ENCODE results near the gene KLRF1.

Gene KLRF1

GRCh38 chr12:9827209-9827888, at the start of gene KLRF1:
Gene KLRF1, plus strand, starts transcription at chr12:9827481. Its CDS starts 64 bp downstream, at chr12:9827545.
- peak in 1 of 2 donors; percentile 21 for DNase-seq

GRCh38 chr12:9779209-9779608, 48.1 kb upstream of the KLRF1 start:
- DNase-seq, result no peak

- DNase-seq, result no peak
Measured at GRCh38 chr12:9781360-9781759, 45.9 kb upstream of the KLRF1 start.

- no peak for DNase-seq
Measured at GRCh38 chr12:9782547-9783382, 44.5 kb upstream of the KLRF1 start.

- no peak for DNase-seq
Measured at GRCh38 chr12:9784326-9784725, 43.0 kb upstream of the KLRF1 start.

- no peak for DNase-seq
Measured at GRCh38 chr12:9784816-9785215, 42.5 kb upstream of the KLRF1 start.

GRCh38 chr12:9786726-9787717, 40.3 kb upstream of the KLRF1 start:
- DNase-seq, result no peak

- no peak for DNase-seq
Measured at GRCh38 chr12:9792185-9792900, 34.9 kb upstream of the KLRF1 start.

GRCh38 chr12:9792961-9793617, 34.2 kb upstream of the KLRF1 start:
- DNase-seq, result no peak

GRCh38 chr12:9793779-9794395, 33.4 kb upstream of the KLRF1 start:
- peak in 1 of 2 donors; percentile 82 for DNase-seq

- peak in 1 of 2 donors; percentile 57 for DNase-seq
Measured at GRCh38 chr12:9794484-9795093, 32.7 kb upstream of the KLRF1 start.

- DNase-seq, result no peak
Measured at GRCh38 chr12:9795945-9796344, 31.3 kb upstream of the KLRF1 start.

GRCh38 chr12:9796346-9796745, 30.9 kb upstream of the KLRF1 start:
- DNase-seq, result peak; percentile 49 to 89

- peak in 1 of 2 donors; percentile 45 for DNase-seq
Measured at GRCh38 chr12:9796971-9797370, 30.3 kb upstream of the KLRF1 start.

- peak; percentile 87 to 88 for DNase-seq
Measured at GRCh38 chr12:9797722-9798619, 29.3 kb upstream of the KLRF1 start.

GRCh38 chr12:9799961-9800360, 27.3 kb upstream of the KLRF1 start:
- no peak for DNase-seq

- no peak for DNase-seq
Measured at GRCh38 chr12:9805883-9806282, 21.4 kb upstream of the KLRF1 start.

- DNase-seq, result no peak
Measured at GRCh38 chr12:9806714-9807113, 20.6 kb upstream of the KLRF1 start.

- DNase-seq, result no peak
Measured at GRCh38 chr12:9808504-9808903, 18.8 kb upstream of the KLRF1 start.

- DNase-seq, result no peak
Measured at GRCh38 chr12:9809338-9809737, 17.9 kb upstream of the KLRF1 start.

Data from CD4-positive, alpha-beta T cell treated with Interleukin-4 for 1 hour (primary cell).